Stimulated activated CD4-positive, alpha-beta T cell treated with anti-CD3 and anti-CD28 coated beads, Interleukin-1b, Interleukin-23, amount 100 ng/mL, for 4 hours (primary cell): Measurements from ENCODE around the gene RECQL5.
"Not testable (repeated sequence)": the region's sequence is repeated elsewhere in the genome, so short reads cannot be mapped to it uniquely, and the experiment has no call there.

Experiments
- DNase-seq, 2 donors: peaks; one replicate each; pipeline ENCODE4 v3.0.0-alpha.2; 2020; ENCODE audit warnings: low read depth in 2 of 2

Gene RECQL5

GRCh38 chr17:75616521-75617122 lies 50.3 kb downstream of the RECQL5 start:
- DNase-seq, result no peak

GRCh38 chr17:75615301-75615700 lies 51.7 kb downstream of the RECQL5 start:
- no peak for DNase-seq

GRCh38 chr17:75614556-75615270 lies 52.2 kb downstream of the RECQL5 start:
- no peak for DNase-seq

GRCh38 chr17:75614006-75614405 lies 52.9 kb downstream of the RECQL5 start:
- DNase-seq, result no peak

GRCh38 chr17:75612906-75613626 lies 53.9 kb downstream of the RECQL5 start:
- DNase-seq, result no peak

- no peak for DNase-seq
Measured at GRCh38 chr17:75611851-75612429, 55.0 kb downstream of the RECQL5 start.

- no peak for DNase-seq
Measured at GRCh38 chr17:75610103-75610984, 56.6 kb downstream of the RECQL5 start.

- DNase-seq, result no peak
Measured at GRCh38 chr17:75607086-75607485, 59.9 kb downstream of the RECQL5 start.

- DNase-seq, result no peak
Measured at GRCh38 chr17:75605790-75606189, 61.2 kb downstream of the RECQL5 start.

- no peak for DNase-seq
Measured at GRCh38 chr17:75604034-75604695, 62.8 kb downstream of the RECQL5 start.

- no peak for DNase-seq
Measured at GRCh38 chr17:75603123-75603522, 63.8 kb downstream of the RECQL5 start.

- no peak for DNase-seq
Measured at GRCh38 chr17:75602644-75603043, 64.3 kb downstream of the RECQL5 start.

- peak; percentile 44 to 46 for DNase-seq
Measured at GRCh38 chr17:75601057-75601987, 65.6 kb downstream of the RECQL5 start.

GRCh38 chr17:75596320-75597087 lies 70.5 kb downstream of the RECQL5 start:
- no peak for DNase-seq

- DNase-seq, result no peak
Measured at GRCh38 chr17:75595920-75596313, 71.0 kb downstream of the RECQL5 start.

GRCh38 chr17:75595284-75595919 lies 71.6 kb downstream of the RECQL5 start:
- DNase-seq, result no peak

GRCh38 chr17:75594499-75595283 lies 72.3 kb downstream of the RECQL5 start:
- no peak for DNase-seq

- not testable (repeated sequence) for DNase-seq
Measured at GRCh38 chr17:75593430-75593829, 73.5 kb downstream of the RECQL5 start.
